Gastrocnemius medialis (tissue), 4 donors: ENCODE results near the gene TBL1X.

Source experiments
- CTCF ChIP-seq, 5 experiments: fragments of 450-650 bp in 3 of 5; fragments of 200-600 bp in 2 of 5; sonication (generic) in 2 of 5; IDR thresholded peaks in 4 of 5; conservative IDR thresholded peaks in 1 of 5; 1 replicate in 4 of 5; 2 replicates in 1 of 5; pipeline ENCODE4 v1.5.1; 2016 to 2019; ENCODE audit warnings: antibody characterized with exemption in 5 of 5, mild to moderate bottlenecking in 3 of 5, moderate library complexity in 3 of 5
- POLR2A ChIP-seq, 2 donors: fragments of 450-650 bp; IDR thresholded peaks; one replicate each; pipeline ENCODE4 v1.6.1; 2017; ENCODE audit warnings: antibody characterized with exemption in 2 of 2, mild to moderate bottlenecking in 2 of 2, moderate library complexity in 2 of 2

DNA sequence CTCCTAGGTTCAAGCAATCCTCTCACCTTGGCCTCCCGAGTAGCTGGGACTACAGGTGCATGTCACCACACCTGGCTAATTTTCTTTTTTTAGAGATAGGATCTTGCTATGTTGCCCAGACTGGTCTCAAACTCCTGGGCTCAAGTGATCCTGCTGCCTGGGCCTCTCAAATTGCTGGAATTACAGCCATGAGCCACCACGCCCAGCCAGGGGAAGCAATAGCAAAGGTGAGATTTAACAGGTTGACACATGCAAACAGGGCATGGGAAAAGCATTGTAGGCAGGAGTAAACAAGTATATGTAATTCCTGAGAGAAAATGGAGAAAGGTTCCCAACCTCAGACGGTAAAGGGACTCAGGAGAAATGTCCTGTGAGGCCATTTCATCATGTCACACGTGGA is 33.6 kb upstream of the TBL1X start:
- TF ChIP-seq CTCF (IDR thresholded peaks at IDR 0.05 in 4 of 5, conservative IDR thresholded peaks at IDR 0.05 in 1 of 5), result no peak
- no peak for TF ChIP-seq POLR2A (IDR thresholded peaks at IDR 0.05)
